ENCODE measurements around the gene TUBB6. TPM values are rescaled to one million over a fixed set of nuclear protein-coding genes. Genes with fewer than 3 reads are reported as not detected.

TUBB6 gene
- total RNA-seq (2022; extraction: Qiagen RNA extraction): 191 to 219 TPM (median 200 TPM) in 5 replicates

GRCh38 chr18:12307701-12308385, at the start of gene TUBB6:
TUBB6 (plus strand) TSS chr18:12308241; CDS start chr18:12308293, 52 bp downstream.

Other genes starting within 250 kb of the TUBB6 start
- gene ANKRD62, start 214.4 kb upstream of the TUBB6 start, total RNA-seq (2022; extraction: Qiagen RNA extraction): not detected in 5 replicates
- gene CIDEA, start 53.9 kb upstream of the TUBB6 start, total RNA-seq (2022; extraction: Qiagen RNA extraction): not detected in 5 replicates
- 36.0 to 54.2 TPM (median 38.0 TPM) in 5 replicates for gene AFG3L2, start 69.0 kb downstream of the TUBB6 start, total RNA-seq (2022; extraction: Qiagen RNA extraction)
- 5.6 to 7.6 TPM (median 5.9 TPM) in 5 replicates for gene PRELID3A, start 99.7 kb downstream of the TUBB6 start, total RNA-seq (2022; extraction: Qiagen RNA extraction)